GM10847 (cell line): Measurements from ENCODE around the gene PLD3.

Source experiments
- POLR2A ChIP-seq: IDR thresholded peaks from 2 replicates; pipeline ENCODE4 v1.6.1; 2011; ENCODE audit not compliant: insufficient read length; ENCODE audit errors: extremely low read depth

The PLD3 gene

GRCh38 chr19:40411958-40412499, 63.5 kb downstream of the PLD3 start:
- TF ChIP-seq POLR2A = no peak

DNA sequence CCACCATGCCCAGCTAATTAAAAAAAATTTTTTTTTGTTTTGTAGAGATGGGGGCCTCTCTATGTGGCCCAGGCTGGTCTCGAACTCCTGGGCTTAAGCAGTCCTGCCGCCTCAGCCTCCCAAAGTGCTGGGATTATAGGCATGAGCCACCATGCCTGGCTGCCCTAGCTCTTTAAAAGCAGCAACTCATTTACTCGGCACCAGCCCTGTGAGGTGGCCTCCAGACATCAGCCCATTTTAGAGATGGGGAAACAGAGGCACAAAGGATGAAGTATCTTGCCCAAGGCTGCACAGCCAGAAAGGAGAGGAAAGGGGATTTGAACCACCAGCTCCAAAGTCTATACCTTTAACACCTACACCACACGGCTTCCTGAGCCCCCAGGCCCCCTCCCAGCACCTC, 64.4 kb downstream of the PLD3 start:
- no peak for TF ChIP-seq POLR2A

DNA sequence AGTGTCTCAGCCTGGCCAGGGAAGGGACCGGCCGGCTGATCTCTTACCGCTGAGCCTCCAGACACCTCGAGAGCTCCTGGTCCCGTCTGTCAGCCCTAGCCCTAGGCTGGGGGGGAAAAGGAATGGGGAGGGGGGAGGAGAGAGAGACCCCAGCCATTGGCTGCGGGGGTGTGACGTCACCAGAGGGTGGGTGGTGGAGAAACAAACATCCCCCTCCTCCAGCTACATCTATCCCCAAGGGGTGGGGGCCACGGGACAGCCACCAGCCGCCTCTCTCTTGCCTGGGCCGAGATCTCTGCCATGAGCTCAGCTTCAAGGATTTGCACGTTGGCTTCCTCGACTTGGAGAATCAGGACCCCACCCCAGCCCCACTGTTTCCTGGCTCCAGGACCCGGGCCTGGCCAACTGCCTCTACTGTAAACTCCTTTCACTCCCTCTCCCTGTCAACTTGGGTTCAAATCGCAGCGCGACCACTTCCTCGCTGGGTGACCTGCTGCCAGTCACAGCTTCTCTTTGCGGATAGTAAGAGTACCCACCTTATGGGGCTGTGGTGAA, 64.9 kb downstream of the PLD3 start, which contains the start of gene PRX:
Gene PRX (minus strand): TSS at position 88 of the 555 bp plus-strand sequence. CDS start 5,446 bp downstream, outside the sequence.
- no peak for TF ChIP-seq POLR2A

DNA sequence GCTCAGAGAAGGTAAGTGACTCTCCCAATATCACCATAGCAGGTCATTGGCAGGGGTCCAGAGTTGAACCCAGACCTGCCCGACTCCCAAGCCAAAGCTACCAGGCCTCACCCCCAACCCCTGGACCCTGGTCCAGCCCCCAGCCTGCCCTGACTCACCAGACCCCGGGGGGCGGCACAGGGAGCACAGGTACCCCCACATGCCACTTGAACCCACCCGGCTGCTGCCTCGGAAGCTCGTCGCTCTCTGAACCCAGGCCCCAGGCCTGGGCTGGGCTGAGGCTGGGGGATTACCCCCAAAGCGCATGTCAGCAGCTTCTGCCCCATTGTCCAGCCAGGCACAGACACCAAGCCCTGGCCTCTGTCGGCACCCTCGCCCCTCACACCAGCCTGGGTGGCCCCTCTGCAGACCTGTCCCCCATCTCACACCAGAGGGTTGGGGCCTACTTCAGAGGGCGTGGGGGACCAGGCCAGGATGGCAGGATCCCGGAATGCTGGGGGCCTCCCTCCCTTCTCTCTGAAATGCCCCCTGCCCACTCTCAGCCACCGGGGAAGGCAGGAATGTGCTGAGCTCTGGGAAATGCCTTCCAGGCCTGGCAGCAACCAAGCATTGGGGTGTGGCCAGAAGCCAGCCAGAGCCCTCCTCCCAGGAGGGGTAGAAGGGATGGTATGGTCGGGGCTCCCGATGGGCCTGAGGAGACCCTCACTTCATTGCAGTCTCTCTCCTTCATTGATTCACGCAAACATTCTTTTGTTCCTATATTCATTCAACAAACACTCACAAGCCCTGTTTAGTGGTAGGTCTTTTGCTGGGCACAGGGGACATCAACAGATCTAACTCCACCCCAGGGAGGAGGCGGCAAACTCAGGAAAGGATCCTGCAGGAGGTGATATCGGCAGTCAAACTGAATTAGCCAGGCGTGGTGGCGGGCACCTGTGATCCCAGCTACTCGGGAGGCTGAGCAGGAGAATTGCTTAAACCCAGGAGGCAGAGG, 66.3 kb downstream of the PLD3 start:
- no peak for TF ChIP-seq POLR2A

- no peak for TF ChIP-seq POLR2A
Measured at GRCh38 chr19:40415768-40416167, 67.3 kb downstream of the PLD3 start.

DNA sequence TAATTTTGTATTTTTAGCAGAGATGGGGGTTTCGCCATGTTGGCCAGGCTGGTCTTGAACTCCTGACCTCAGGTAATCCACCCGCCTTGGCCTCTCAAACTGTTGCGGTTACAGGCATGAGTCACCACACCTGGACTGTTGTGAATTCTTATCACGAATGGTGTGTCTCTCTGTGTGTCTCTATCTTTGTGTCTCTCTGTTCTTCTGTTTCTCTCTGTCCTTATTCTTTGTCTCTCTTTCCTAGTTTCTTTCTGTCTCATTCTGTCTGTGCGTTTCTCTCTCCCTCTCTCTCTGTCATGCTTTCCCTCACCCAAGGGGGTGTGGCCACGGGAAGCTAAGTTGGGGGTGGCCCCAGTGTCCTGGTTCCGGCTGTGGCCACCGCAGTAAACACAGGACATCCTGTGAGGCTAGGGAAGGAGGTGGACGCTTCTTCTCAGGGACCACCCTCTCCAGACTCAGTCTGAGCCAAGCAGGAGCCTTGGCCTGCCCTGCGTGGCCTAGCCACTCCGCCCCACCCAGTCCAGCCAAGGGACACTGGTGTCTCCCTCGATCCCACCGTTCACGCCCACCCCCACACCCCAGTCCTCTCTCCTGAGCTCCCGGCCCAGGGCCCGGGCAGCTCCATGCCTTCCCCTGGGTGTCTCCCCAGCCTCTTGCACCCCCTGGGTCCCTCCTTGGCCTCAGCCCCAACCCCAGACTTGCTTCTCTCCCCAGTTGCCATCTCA, 68.6 kb downstream of the PLD3 start:
- TF ChIP-seq POLR2A = no peak

DNA sequence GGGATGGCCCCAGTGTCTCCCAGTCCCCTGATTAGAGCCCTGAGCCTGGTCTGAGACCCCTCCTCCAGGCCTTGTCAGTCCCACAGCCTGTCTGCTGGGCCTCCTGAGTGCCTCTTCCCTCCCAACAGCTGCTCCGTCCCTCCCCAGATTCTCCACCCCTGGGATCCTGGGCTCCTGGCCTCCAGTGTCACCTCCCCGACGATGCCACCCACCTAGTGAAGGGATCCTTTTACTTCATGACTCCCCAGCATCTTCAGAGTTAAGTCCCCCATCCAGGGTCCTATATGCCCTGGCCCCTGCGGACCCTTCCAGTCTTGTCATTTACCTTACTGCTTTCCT, 69.1 kb downstream of the PLD3 start:
- TF ChIP-seq POLR2A = no peak

- no peak for TF ChIP-seq POLR2A
Measured at GRCh38 chr19:40418040-40418439, 69.5 kb downstream of the PLD3 start.

- TF ChIP-seq POLR2A = no peak
Measured at GRCh38 chr19:40419066-40419612, 70.6 kb downstream of the PLD3 start.

DNA sequence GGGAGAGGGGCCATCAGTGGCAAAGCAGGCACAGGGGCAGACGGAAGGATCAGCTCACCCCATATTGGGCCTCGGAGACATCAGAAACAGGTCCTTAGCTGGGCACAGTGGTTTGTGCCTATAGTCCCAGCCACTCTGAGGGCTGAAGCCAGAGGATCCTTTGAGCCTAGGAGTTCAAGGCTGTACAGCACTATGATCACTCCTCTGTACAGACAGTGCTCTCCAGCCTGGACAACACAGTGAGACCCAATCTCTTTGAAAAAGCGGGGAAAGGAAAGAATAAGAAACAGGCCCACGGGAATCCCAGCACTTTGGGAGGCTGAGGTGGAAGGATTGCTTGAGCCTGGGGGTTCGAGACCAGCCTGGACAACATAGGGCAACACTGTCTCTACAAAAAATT, 71.3 kb downstream of the PLD3 start:
- TF ChIP-seq POLR2A = no peak

DNA sequence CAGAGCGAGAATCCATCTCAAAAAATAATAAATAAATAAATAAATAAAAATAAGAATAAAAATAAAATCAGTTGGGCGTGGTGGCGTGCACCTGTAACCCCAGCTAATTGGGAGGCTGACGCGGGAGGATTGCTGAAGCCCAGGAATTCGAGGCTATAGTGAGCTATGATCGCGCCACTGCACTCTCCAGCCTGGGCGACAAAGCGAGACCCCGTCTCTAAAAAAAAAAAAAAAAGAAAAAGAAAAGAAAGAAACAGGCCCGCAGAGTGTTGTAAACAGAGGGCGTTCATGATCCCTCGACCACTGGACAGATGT, 71.9 kb downstream of the PLD3 start:
- no peak for TF ChIP-seq POLR2A

DNA sequence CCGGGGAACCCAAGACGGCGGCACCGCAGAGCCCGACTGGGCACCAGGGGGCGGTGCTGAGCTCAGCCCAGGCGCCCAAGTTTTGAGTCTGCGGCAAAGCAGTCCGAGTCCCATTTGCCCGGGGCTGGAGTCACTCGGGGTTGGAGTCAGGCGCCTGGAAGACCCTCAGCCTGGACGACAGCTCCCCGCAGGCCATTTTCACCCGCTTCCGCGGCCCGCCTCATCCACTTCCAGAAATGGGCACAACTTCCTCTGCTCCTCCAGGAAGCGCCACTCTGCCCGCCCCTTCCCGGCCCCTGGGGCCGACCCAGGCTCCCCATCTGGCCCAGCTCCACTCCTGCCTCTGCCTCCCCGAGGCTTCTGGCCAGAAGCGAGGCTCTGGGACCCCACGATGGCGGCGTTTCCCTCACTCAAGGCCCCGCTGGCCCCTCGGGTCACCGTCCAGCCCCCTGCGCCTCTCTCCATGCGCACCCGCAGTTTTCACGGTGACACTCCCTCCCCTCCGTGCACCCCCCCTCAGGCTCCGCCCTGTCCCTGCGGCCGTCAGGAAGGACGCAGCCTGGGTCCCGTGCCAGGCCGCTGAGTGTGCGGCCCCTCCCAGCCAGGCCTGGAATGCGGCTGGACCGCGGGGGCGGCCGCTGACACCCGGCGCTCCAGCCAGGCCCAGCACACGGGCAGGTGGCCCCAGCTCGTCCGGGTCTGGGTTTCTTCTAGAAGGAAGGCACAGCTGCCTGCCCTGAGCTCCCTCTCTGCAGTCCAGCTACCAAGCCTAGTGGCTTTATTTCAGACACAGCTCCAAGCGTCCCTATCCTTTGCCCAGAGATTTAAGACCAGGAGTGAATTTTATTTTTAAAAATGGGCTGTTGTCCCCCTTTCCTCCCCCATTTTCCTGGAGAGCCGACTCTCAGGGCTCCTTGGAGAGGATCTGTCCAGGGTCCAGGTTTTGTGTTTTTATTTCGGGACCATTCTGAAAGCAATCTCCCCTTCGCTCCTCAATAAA, 72.6 kb downstream of the PLD3 start:
- peak; percentile 77 for TF ChIP-seq POLR2A

DNA sequence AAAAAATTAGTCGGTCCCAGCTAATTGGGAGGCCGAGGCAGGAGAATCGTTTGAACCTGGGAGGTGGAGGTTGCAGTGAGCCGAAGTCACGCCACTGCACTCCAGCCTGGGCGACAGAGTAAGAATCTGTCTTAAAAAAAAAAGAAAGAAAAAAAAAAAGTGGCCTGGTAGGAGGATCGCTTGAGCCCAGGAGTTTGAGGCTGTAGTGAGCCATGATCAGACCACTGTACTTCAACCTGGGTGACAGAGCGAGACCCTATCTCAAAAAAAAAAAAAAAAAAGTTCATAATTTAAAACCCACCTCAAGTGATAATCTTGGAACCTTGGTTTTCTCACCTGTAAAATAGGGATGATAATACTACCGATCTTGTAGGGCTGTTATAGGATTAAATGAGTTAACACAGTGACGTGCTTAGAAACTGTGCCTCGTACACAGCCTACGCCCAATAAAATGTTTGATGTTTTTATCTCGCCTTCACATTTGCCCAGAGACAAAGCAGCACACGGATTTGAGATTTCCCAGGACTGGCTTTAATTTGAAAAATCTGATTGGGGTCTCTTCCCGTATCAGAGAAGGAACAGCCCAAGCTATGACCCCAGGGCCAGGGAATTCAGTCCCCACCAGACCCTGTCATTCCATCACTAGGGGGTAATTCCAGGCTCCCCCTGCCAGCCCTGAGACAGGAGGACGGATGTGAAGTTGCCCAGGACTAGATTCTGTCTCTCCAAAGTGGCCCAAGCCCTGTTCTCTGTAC, 73.7 kb downstream of the PLD3 start:
- no peak for TF ChIP-seq POLR2A

- TF ChIP-seq POLR2A = no peak
Measured at GRCh38 chr19:40422748-40423566, 74.5 kb downstream of the PLD3 start.
